GM18873 (cell line): Measurements from ENCODE around the gene MEIOB.

ENCODE experiments used
- ATAC-seq: cut with Tn5 transposase; IDR thresholded peaks from one replicate; pipeline ENCODE4 v1.9.1; 2021; ENCODE audit warnings: mild to moderate bottlenecking, moderate library complexity, moderate number of reproducible peaks; ENCODE audit not compliant: unreplicated experiment, low FRiP score

The MEIOB gene

GRCh38 chr16:1832838-1833454, 39.0 kb downstream of the MEIOB start:
- ATAC-seq: no peak

- no peak for ATAC-seq
These were observed 40.5 kb downstream of the MEIOB start for GRCh38 chr16:1831186-1832075.

GRCh38 chr16:1830213-1830612, 41.8 kb downstream of the MEIOB start:
- ATAC-seq: no peak

- ATAC-seq: no peak
These were observed 43.1 kb downstream of the MEIOB start for GRCh38 chr16:1828645-1829410.

- peak; percentile 79 for ATAC-seq
These were observed 45.0 kb downstream of the MEIOB start, which contains the start of the genes FAHD1 and HAGH for GRCh38 chr16:1826691-1827573. Gene FAHD1 (plus strand): TSS chr16:1827206. CDS start chr16:1827239, 33 bp downstream. Gene HAGH (minus strand): TSS chr16:1826825. CDS start chr16:1826787, 38 bp downstream.

- ATAC-seq: peak; percentile 26
These were observed 45.9 kb downstream of the MEIOB start for GRCh38 chr16:1825864-1826690.

GRCh38 chr16:1825381-1825863, 46.5 kb downstream of the MEIOB start:
- ATAC-seq: no peak

- no peak for ATAC-seq
These were observed 48.1 kb downstream of the MEIOB start for GRCh38 chr16:1823821-1824220.

- no peak for ATAC-seq
These were observed 49.2 kb downstream of the MEIOB start for GRCh38 chr16:1822801-1823200.

GRCh38 chr16:1821861-1822611, 49.9 kb downstream of the MEIOB start:
- no peak for ATAC-seq

- ATAC-seq: no peak
These were observed 51.0 kb downstream of the MEIOB start for GRCh38 chr16:1820946-1821290.

- no peak for ATAC-seq
These were observed 51.6 kb downstream of the MEIOB start for GRCh38 chr16:1820096-1820945.

GRCh38 chr16:1819611-1820010, 52.4 kb downstream of the MEIOB start:
- ATAC-seq: no peak

- no peak for ATAC-seq
These were observed 53.0 kb downstream of the MEIOB start for GRCh38 chr16:1818873-1819525.

- no peak for ATAC-seq
These were observed 53.6 kb downstream of the MEIOB start for GRCh38 chr16:1818204-1818872.

- ATAC-seq: no peak
These were observed 54.2 kb downstream of the MEIOB start for GRCh38 chr16:1817716-1818115.

- no peak for ATAC-seq
These were observed 54.7 kb downstream of the MEIOB start for GRCh38 chr16:1817276-1817589.
